Measurements from ENCODE around the gene RPL39L.

DNA sequence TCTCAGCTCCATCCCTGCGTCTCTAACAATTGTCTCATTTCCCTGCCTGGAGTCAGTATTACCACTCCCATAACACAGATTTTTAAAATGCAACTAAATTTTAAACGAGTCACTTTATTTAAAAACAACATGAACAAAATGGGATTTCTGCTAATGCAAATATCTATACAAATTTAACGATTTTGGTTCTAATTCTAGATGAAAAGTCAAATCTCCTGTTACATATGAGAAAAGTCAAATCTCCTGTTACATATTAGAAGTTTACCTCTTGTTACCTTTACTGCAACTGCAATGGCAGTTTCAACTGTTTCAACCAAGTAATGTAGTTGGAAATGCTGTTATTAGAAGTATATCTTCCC, 578 bp upstream of the RPL39L start:
- TF ChIP-seq TAF1 (IDR thresholded peaks at IDR 0.05; ENCODE audit: borderline replicate concordance, insufficient read depth, low read length): no peak
- TF ChIP-seq, protein P1, sequence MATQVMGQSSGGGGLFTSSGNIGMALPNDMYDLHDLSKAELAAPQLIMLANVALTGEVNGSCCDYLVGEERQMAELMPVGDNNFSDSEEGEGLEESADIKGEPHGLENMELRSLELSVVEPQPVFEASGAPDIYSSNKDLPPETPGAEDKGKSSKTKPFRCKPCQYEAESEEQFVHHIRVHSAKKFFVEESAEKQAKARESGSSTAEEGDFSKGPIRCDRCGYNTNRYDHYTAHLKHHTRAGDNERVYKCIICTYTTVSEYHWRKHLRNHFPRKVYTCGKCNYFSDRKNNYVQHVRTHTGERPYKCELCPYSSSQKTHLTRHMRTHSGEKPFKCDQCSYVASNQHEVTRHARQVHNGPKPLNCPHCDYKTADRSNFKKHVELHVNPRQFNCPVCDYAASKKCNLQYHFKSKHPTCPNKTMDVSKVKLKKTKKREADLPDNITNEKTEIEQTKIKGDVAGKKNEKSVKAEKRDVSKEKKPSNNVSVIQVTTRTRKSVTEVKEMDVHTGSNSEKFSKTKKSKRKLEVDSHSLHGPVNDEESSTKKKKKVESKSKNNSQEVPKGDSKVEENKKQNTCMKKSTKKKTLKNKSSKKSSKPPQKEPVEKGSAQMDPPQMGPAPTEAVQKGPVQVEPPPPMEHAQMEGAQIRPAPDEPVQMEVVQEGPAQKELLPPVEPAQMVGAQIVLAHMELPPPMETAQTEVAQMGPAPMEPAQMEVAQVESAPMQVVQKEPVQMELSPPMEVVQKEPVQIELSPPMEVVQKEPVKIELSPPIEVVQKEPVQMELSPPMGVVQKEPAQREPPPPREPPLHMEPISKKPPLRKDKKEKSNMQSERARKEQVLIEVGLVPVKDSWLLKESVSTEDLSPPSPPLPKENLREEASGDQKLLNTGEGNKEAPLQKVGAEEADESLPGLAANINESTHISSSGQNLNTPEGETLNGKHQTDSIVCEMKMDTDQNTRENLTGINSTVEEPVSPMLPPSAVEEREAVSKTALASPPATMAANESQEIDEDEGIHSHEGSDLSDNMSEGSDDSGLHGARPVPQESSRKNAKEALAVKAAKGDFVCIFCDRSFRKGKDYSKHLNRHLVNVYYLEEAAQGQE (IDR thresholded peaks at IDR 0.05; ENCODE audit: insufficient read depth in 1 of 2, low read depth in 2 of 2, low read length in 2 of 2): no peak
